ENCODE measurements around the gene KCNAB1. TPM values are rescaled to one million over a fixed set of nuclear protein-coding genes. Genes with fewer than 3 reads are reported as not detected.

Gene KCNAB1
- total and polyA plus RNA-seq, 2 of the 8 experiments (the other 6 are each of a cell fraction or from before 2014, with no cell fraction given) = 0.51 to 2.3 TPM

DNA sequence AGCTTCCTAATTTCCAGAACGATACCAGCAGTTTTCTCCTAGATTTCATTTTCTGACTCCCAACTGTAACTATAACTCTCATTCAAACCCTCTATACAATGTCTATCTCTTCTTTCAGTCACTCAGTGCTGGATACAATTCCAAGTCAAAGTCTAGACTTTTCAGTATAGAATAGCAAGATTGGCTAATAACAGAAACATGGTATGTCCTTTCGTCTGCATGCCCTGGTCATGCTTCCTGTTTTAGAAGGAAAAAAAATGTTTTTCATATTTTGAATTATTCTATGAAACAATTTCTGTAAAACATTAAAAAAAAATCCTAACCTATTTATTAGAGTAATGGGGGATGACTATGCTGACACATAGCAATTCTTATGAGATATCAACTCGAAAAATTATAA, 180.0 kb downstream of the KCNAB1 start:
- FAIRE-seq = no peak
- Histone ChIP-seq H3K36me3 (ENCODE audit: control insufficient read depth in 2 of 4, insufficient read depth in 4 of 4, low read length in 3 of 4) (no peaks in the 10 kb centered on the region), H3K4me2 (ENCODE audit: insufficient read depth in 1 of 2, low read depth in 2 of 2, low read length in 2 of 2) (no peak overlapping the region), H4K8ac (ENCODE audit: extremely low read depth, insufficient read depth, low read length) (no peak overlapping the region), H3K14ac (ENCODE audit: insufficient read length) (no peak overlapping the region), H2BK20ac (ENCODE audit: low read length) (no peak overlapping the region), H3K23me2 (ENCODE audit: low read depth, low read length) (no peaks in the 10 kb centered on the region), H4K91ac (replicated peaks; ENCODE audit: insufficient read length, low read length) (no peak overlapping the region), H3K27me3 (replicated peaks in 1 of 4; ENCODE audit: control insufficient read depth in 3 of 4, extremely low read depth in 1 of 4, insufficient read depth in 3 of 4, low read length in 3 of 4) (no peaks in the 10 kb centered on the region; a peak in 1 of 7 replicates), H2BK120ac (replicated peaks; ENCODE audit: low read depth, low read length) (no peak overlapping the region), H2BK12ac (ENCODE audit: low read depth, low read length) (no peak overlapping the region), H3K27ac (ENCODE audit: low read depth, low read length) (no peak overlapping the region), H2AK5ac (ENCODE audit: low read depth, low read length) (no peak overlapping the region), H2BK15ac (ENCODE audit: low read length) (no peak overlapping the region), H3K4ac (replicated peaks; ENCODE audit: insufficient read length, low read depth, low read length) (no peak overlapping the region), H3K23ac (ENCODE audit: insufficient read length) (no peak overlapping the region), H3K9me3 (ENCODE audit: insufficient read depth in 2 of 2, low read depth in 1 of 2, low read length in 1 of 2) (no peaks in the 10 kb centered on the region), H3K4me1 (replicated peaks in 1 of 4; ENCODE audit: control insufficient read depth in 3 of 4, insufficient read depth in 4 of 4, low read length in 3 of 4) (no peaks in the 10 kb centered on the region), H4K5ac (ENCODE audit: insufficient read length, low read depth, low read length) (no peak overlapping the region), H4K20me1 (replicated peaks in 1 of 2; ENCODE audit: control insufficient read depth in 1 of 2, insufficient read depth in 2 of 2, low read length in 2 of 2) (no peaks in the 10 kb centered on the region), H2AFZ (ENCODE audit: low read length) (no peak overlapping the region), H3K79me2 (ENCODE audit: control insufficient read depth in 1 of 2, insufficient read depth in 2 of 2, low read length in 2 of 2) (no peaks in the 10 kb centered on the region), H3K18ac (ENCODE audit: extremely low read depth, low read length) (no peak overlapping the region), H3K9ac (replicated peaks in 1 of 4; ENCODE audit: extremely low read depth in 1 of 4, low read depth in 3 of 4, low read length in 3 of 4) (no peak overlapping the region), H2BK5ac (ENCODE audit: low read depth, low read length) (no peak overlapping the region), H3K79me1 (ENCODE audit: low read depth, low read length) (no peaks in the 10 kb centered on the region), H3K4me3 (ENCODE audit: extremely low read depth in 1 of 4, insufficient read depth in 2 of 4, low read depth in 3 of 4, low read length in 4 of 4) (no peak overlapping the region), H3K56ac (replicated peaks; ENCODE audit: insufficient read length, low read depth, low read length) (no peak overlapping the region)
- ChIA-PET CTCF (ENCODE audit: partially characterized antibody) (interaction anchor here (1.3 kb wide), 1 partner anchor 35 kb away, joined by 3 read pairs; no protein-coding TSS in a partner anchor), POLR2A (ENCODE audit: partially characterized antibody) (no interaction called here)
- DNase-seq (ENCODE audit: low read depth in 1 of 2, low spot score in 2 of 2) = no peak
- WGBS, 2 experiments (ENCODE audit: extremely low coverage in 1 of 2, insufficient coverage in 1 of 2, insufficient read length in 1 of 2, insufficient replicate concordance in 2 of 2, low coverage in 1 of 2, low lambda C conversion rate in 2 of 2, missing lambda C conversion rate in 1 of 2) = 90% methylated on average over 3 of the region's 3 CpGs; no CpG with 5 or more reads in 1 of the 2 experiments
- TF ChIP-seq EZH2 (IDR thresholded peaks at IDR 0.05; ENCODE audit: low read depth, low read length, severe bottlenecking) (no peak), CTBP2 (IDR thresholded peaks at IDR 0.05; ENCODE audit: borderline replicate concordance, insufficient read depth, insufficient read length, low read length) (no peak), SIX5 (IDR thresholded peaks at IDR 0.05; ENCODE audit: low read depth, low read length) (no peak), E2F6 (IDR thresholded peaks at IDR 0.05) (no peak)

All from H1 (cell line).